ENCODE results near the gene CDH23. TPM values are rescaled to one million over a fixed set of nuclear protein-coding genes. Genes with fewer than 3 reads are reported as not detected.

CDH23 gene
- total RNA-seq, 1 experiment from 2014 or later = 0.02 TPM

DNA sequence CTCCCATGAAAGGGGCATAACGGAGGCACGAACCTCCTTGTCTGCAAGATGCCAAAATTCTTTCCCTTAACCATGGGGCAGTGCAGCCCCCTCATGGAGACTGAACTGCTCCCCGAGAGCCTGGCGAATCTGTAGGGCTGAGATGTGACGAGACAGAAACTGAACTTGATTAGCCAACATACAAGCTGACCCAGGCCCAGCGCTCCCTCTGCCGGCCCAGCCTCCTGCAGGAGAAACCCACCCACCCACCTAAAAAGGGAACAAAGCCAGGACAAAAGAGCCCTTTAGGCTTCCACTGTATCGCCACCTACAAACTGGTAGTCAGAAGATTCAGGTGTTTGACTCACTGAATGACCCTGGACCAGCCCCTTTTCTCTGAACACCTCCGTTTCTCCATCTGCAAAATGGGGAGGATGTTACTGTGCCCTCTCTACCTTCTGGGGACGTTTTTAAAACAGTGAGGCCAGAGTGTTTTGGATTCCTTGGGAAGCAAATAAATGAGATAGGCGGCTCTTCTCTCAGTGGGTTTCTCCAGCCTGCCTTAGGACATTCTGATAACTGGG lies 264.4 kb downstream of the CDH23 start:
- POLR2A ChIA-PET = interaction anchor here (0.6 kb wide), 1 partner anchor 930 kb away, joined by 4 read pairs; no protein-coding TSS in a partner anchor
- DNase-seq (ENCODE audit: unreplicated experiment) = no peak
- no TSS peak for BruUV-seq (replicated peaks)
- Mint-ChIP-seq H3K27ac (ENCODE audit: low read depth, unreplicated experiment) (no peak overlapping the region), H3K4me1 (ENCODE audit: insufficient read depth, unreplicated experiment) (no peaks in the 10 kb centered on the region), H3K36me3 (ENCODE audit: insufficient read depth, unreplicated experiment) (no peaks in the 10 kb centered on the region), H3K27me3 (ENCODE audit: insufficient read depth, unreplicated experiment) (peaks cover 41% of the 10 kb centered on the region), H3K4me3 (ENCODE audit: unreplicated experiment) (no peak overlapping the region), H3K9me3 (ENCODE audit: unreplicated experiment) (no peaks in the 10 kb centered on the region)
- CTCF ChIA-PET = no interaction called here
- intact Hi-C loops (cut with micrococcal nuclease) = no loop called here
- TF ChIP-seq, protein P1, sequence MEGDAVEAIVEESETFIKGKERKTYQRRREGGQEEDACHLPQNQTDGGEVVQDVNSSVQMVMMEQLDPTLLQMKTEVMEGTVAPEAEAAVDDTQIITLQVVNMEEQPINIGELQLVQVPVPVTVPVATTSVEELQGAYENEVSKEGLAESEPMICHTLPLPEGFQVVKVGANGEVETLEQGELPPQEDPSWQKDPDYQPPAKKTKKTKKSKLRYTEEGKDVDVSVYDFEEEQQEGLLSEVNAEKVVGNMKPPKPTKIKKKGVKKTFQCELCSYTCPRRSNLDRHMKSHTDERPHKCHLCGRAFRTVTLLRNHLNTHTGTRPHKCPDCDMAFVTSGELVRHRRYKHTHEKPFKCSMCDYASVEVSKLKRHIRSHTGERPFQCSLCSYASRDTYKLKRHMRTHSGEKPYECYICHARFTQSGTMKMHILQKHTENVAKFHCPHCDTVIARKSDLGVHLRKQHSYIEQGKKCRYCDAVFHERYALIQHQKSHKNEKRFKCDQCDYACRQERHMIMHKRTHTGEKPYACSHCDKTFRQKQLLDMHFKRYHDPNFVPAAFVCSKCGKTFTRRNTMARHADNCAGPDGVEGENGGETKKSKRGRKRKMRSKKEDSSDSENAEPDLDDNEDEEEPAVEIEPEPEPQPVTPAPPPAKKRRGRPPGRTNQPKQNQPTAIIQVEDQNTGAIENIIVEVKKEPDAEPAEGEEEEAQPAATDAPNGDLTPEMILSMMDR (IDR thresholded peaks at IDR 0.05; ENCODE audit: unreplicated experiment) = no peak

- H3K27ac Mint-ChIP-seq (ENCODE audit: low read depth, unreplicated experiment) = no peak overlapping the region
These were observed 265.1 kb downstream of the CDH23 start for GRCh38 chr10:71661779-71662336.

GRCh38 chr10:71663311-71663710 lies 266.6 kb downstream of the CDH23 start:
- CTCF ChIA-PET = interaction anchor here (0.6 kb wide), 1 partner anchor 334 kb away, joined by 3 read pairs; no protein-coding TSS in a partner anchor

More at GRCh38 chr10:71661779-71662336, 265.1 kb downstream of the CDH23 start:
- TF ChIP-seq, protein P1 (IDR thresholded peaks at IDR 0.05; ENCODE audit: unreplicated experiment) = no peak
- no TSS peak for BruUV-seq (replicated peaks)
- POLR2A ChIA-PET = no interaction called here
- Mint-ChIP-seq H3K4me3 (ENCODE audit: unreplicated experiment) (no peak overlapping the region), H3K36me3 (ENCODE audit: insufficient read depth, unreplicated experiment) (no peaks in the 10 kb centered on the region), H3K9me3 (ENCODE audit: unreplicated experiment) (no peaks in the 10 kb centered on the region), H3K4me1 (ENCODE audit: insufficient read depth, unreplicated experiment) (no peaks in the 10 kb centered on the region), H3K27me3 (ENCODE audit: insufficient read depth, unreplicated experiment) (peaks cover 49% of the 10 kb centered on the region)
- intact Hi-C loops (cut with micrococcal nuclease) = no loop called here
- no peak for DNase-seq (ENCODE audit: unreplicated experiment)
- CTCF ChIA-PET = no interaction called here

DNA sequence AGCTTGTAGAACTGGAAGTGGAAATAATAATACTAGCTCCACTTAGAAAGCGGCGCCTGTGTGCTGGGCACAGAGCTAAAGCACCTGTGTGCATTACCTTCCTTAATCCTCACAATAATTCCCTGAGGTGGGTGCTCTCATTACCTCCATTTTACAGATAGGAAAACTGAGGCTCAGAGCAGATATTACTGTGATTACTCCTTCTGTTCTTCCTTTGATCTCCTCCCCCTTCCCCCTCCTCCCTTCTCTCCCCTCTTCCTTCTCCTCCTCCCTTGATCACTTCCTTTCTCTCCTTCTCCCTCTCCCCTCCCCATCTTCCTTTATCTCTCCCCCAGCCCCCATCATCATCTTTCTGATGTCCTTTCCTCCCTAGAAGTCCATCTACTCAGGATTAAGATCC lies 267.9 kb downstream of the CDH23 start:
- H3K27ac Mint-ChIP-seq (ENCODE audit: low read depth, unreplicated experiment) = no peak overlapping the region
- H3K9me3 Mint-ChIP-seq (ENCODE audit: unreplicated experiment) = no peaks in the 10 kb centered on the region
- CTCF ChIA-PET = no interaction called here
- intact Hi-C loops (cut with micrococcal nuclease) = no loop called here
- no peak for DNase-seq (ENCODE audit: unreplicated experiment)
- no peaks in the 10 kb centered on the region for H3K4me1 Mint-ChIP-seq (ENCODE audit: insufficient read depth, unreplicated experiment)
- POLR2A ChIA-PET = interaction anchor here (1.4 kb wide), 1 partner anchor 10 kb away, joined by 4 read pairs; no protein-coding TSS in a partner anchor
- H3K27me3 Mint-ChIP-seq (ENCODE audit: insufficient read depth, unreplicated experiment) = peaks cover 49% of the 10 kb centered on the region
- no peaks in the 10 kb centered on the region for H3K36me3 Mint-ChIP-seq (ENCODE audit: insufficient read depth, unreplicated experiment)
- BruUV-seq (replicated peaks) = no TSS peak
- H3K4me3 Mint-ChIP-seq (ENCODE audit: unreplicated experiment) = no peak overlapping the region
- TF ChIP-seq, protein P1 (IDR thresholded peaks at IDR 0.05; ENCODE audit: unreplicated experiment) = no peak

More at GRCh38 chr10:71663311-71663710, 266.6 kb downstream of the CDH23 start:
- no TSS peak for BruUV-seq (replicated peaks)
- Mint-ChIP-seq H3K9me3 (ENCODE audit: unreplicated experiment) (no peaks in the 10 kb centered on the region), H3K4me1 (ENCODE audit: insufficient read depth, unreplicated experiment) (no peaks in the 10 kb centered on the region), H3K27ac (ENCODE audit: low read depth, unreplicated experiment) (no peak overlapping the region), H3K27me3 (ENCODE audit: insufficient read depth, unreplicated experiment) (peaks cover 59% of the 10 kb centered on the region), H3K36me3 (ENCODE audit: insufficient read depth, unreplicated experiment) (no peaks in the 10 kb centered on the region), H3K4me3 (ENCODE audit: unreplicated experiment) (no peak overlapping the region)
- POLR2A ChIA-PET = no interaction called here
- TF ChIP-seq, protein P1 (IDR thresholded peaks at IDR 0.05; ENCODE audit: unreplicated experiment) = no peak
- DNase-seq (ENCODE audit: unreplicated experiment) = no peak
- intact Hi-C loops (cut with micrococcal nuclease) = no loop called here
